PC-3 (cell line): ENCODE measurements around the gene TPP2.

Experiments used
- EZH2 ChIP-seq: fragments of 300-600 bp; sonication (generic); IDR thresholded peaks from one replicate; pipeline ENCODE4 v1.6.1; 2017; ENCODE audit warnings: antibody characterized with exemption, mild to moderate bottlenecking, low read length; ENCODE audit not compliant: unreplicated experiment
- EZH2phosphoT487 ChIP-seq: fragments of 300-600 bp; sonication (generic); IDR thresholded peaks from 2 replicates; pipeline ENCODE4 v1.6.1; 2018; ENCODE audit warnings: mild to moderate bottlenecking, antibody characterized with exemption, low read length, borderline replicate concordance
- TF ChIP-seq, protein P1 (sequence below): fragments of 300-600 bp; sonication (generic); conservative IDR thresholded peaks from 2 replicates; pipeline ENCODE4 v1.5.1; 2017; ENCODE audit warnings: antibody characterized with exemption, low read depth, mild to moderate bottlenecking, low read length

DNA sequence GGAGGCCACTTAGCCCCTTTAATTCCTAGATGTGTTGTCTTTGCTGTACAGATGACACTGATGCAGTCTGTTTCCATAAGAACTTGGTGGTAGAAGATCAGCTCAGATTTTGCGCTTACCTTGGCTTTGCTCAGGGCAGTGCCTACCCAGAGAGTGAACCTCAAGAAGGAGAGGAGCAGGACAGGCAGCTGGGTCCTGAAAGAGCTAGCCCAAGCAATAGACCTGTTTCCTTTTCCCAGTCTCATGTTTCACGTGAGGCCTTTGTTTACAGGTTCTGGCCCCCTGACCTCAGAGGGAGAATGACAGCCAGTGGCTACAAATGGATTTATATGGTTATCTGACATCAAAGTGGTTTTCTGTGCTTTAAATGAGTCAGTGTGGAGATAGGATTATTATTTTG is 58.0 kb downstream of the TPP2 start:
- TF ChIP-seq, protein P1, sequence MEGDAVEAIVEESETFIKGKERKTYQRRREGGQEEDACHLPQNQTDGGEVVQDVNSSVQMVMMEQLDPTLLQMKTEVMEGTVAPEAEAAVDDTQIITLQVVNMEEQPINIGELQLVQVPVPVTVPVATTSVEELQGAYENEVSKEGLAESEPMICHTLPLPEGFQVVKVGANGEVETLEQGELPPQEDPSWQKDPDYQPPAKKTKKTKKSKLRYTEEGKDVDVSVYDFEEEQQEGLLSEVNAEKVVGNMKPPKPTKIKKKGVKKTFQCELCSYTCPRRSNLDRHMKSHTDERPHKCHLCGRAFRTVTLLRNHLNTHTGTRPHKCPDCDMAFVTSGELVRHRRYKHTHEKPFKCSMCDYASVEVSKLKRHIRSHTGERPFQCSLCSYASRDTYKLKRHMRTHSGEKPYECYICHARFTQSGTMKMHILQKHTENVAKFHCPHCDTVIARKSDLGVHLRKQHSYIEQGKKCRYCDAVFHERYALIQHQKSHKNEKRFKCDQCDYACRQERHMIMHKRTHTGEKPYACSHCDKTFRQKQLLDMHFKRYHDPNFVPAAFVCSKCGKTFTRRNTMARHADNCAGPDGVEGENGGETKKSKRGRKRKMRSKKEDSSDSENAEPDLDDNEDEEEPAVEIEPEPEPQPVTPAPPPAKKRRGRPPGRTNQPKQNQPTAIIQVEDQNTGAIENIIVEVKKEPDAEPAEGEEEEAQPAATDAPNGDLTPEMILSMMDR: no peak
- TF ChIP-seq EZH2 (no peak), EZH2phosphoT487 (no peak)
